AG09309 (cell line): ENCODE results near the gene TCF23.

Source experiments
- DNase-seq: peaks from one replicate; pipeline ENCODE4 v3.0.0-alpha.2; 2010; ENCODE audit warnings: low read depth
- H3K4me3 ChIP-seq: 2 replicates; pipeline ENCODE4 v1.5.1; 2011; ENCODE audit warnings: mild to moderate bottlenecking, low read depth, low read length, moderate library complexity; ENCODE audit not compliant: control insufficient read depth
- TF ChIP-seq, protein P1 (sequence below): IDR thresholded peaks from 2 replicates; pipeline ENCODE4 v1.5.1; 2011; ENCODE audit warnings: mild to moderate bottlenecking, low read depth, low read length, inconsistent platforms; ENCODE audit not compliant: insufficient read depth, control insufficient read depth; ENCODE audit errors: missing control alignments

TCF23 gene

DNA sequence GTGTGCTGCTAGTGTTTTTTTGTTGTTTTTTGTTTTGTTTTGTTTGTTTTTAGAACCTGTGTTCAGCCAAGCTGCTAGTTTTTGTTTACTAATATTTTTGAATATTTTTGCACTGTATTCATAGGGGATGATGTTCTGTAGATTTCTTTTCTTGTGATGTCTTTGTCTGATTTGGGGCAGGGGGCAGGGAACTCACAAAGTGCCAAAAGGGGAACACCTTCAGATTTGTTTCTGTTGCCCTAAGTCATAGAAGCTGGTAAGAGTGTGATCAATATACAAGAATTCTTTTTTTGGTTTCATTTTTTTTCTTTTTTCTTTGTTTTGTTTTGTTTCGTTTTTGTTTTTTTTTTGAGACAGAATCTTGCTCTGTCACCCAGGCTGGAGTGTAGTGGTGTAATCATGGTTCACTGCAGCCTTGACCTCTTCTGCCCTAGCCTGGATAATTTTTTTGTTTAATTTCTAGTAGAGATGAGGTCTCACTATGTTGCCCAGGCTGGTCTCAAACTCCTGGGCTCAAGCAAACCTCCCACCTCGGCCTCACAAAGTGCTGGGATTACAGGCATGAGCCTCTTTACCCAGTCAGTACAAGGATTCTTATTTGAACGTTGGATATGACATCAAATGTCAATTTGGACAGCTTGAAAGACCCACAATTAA is 30.7 kb downstream of the TCF23 start:
- no peak overlapping the region for H3K4me3 ChIP-seq
- no peak for DNase-seq
- TF ChIP-seq, protein P1, sequence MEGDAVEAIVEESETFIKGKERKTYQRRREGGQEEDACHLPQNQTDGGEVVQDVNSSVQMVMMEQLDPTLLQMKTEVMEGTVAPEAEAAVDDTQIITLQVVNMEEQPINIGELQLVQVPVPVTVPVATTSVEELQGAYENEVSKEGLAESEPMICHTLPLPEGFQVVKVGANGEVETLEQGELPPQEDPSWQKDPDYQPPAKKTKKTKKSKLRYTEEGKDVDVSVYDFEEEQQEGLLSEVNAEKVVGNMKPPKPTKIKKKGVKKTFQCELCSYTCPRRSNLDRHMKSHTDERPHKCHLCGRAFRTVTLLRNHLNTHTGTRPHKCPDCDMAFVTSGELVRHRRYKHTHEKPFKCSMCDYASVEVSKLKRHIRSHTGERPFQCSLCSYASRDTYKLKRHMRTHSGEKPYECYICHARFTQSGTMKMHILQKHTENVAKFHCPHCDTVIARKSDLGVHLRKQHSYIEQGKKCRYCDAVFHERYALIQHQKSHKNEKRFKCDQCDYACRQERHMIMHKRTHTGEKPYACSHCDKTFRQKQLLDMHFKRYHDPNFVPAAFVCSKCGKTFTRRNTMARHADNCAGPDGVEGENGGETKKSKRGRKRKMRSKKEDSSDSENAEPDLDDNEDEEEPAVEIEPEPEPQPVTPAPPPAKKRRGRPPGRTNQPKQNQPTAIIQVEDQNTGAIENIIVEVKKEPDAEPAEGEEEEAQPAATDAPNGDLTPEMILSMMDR = no peak

DNA sequence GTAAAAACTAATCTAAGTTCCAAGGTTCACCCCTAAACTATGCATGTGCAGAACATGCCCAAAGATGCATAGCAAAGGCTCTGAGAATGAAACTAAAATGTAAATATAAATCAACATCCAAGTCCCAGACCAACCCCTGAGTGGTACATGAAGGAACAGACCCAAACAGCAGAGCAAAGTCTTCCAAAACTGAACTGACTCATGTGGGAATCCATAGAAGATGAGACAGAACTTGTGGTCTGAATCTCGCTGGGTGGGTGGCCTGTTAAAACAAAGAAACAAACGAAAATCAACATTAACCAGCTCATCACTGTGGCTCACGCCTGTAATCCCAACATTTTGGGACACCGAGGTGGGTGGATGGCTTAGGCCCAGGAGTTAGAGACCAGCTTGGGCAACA is 33.5 kb downstream of the TCF23 start:
- no peak overlapping the region for H3K4me3 ChIP-seq
- TF ChIP-seq, protein P1 = no peak
- DNase-seq = no peak

GRCh38 chr2:27184115-27184514 is 35.3 kb downstream of the TCF23 start:
- no peak for DNase-seq
- TF ChIP-seq, protein P1 = no peak
- no peak overlapping the region for H3K4me3 ChIP-seq

GRCh38 chr2:27185331-27186026 is 36.7 kb downstream of the TCF23 start:
- peak; percentile 85 for DNase-seq
- TF ChIP-seq, protein P1 = no peak
- H3K4me3 ChIP-seq = no peak overlapping the region

DNA sequence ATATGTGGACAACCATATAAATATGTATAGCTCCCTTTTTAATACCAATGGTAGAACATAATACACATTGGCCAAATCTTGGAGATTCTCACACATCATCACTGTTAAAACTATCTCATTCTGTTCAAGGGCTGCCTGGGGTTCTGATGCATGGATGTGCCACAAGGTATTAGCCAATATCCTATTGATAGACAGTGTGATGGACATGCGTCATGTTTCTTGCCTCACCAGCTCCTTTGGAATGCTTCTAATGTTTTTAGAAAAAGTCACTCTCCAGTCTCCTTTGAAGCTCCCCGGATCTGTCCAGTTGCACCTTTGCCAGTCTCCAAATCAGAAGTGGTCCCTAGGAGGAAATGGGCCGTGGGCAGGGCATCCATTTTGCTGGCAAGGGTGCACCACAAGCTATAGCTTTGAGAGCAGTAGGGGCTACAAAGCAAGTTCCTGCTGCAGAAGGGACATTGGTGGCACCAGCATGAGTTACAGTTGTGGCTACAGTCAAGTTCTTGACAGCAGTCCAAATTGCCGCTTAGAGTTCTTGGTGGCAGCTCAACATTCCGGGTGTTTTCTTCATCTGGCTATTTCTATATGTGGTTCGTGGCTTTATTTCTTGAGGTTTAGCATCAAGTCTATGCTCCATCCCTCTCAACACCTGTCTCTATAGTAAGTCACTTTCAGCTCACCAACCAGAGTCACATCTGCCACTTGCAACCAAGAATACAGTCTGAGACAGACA is 38.0 kb downstream of the TCF23 start:
- H3K4me3 ChIP-seq = no peak overlapping the region
- DNase-seq = no peak
- TF ChIP-seq, protein P1 = no peak

DNA sequence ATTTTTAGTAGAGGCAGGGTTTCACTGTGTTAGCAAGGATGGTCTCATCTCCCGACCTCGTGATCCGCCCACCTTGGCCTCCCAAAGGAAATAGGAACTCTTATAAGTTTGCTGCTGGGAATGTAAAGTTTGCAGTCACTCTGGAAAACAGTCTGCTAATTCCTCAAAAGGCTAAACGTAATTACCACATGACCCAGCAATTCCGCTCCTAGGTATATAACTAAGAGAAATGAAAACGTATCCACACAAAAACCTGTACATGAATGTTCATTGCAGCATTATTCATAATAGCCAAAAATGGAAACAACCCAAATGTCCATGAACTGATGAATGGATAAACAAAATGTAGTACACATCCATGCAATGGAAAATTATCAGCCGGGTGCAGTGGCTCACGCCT is 41.2 kb downstream of the TCF23 start:
- DNase-seq = no peak
- H3K4me3 ChIP-seq = no peak overlapping the region
- TF ChIP-seq, protein P1 = no peak
